Measurements from ENCODE around the gene GARNL3.

The GARNL3 gene

DNA sequence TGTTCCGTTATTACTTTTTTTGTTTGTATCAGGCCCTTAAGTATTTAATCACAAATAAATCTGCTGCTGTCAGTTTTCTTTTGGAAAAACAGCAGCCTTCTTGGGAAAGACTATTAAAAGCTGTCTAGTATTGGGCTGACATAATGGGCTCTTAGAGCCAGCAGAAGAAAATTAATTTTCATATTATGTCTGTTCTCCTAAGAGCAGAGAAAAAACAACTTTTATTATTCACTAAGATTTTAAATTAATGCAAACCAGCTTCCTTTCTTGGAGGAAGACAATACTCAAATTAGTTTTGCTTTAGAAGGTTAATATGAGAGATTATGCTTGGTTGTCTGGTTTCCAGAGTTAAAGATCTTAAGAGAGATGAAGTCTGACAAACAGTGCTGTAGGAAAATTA is 30.6 kb upstream of the GARNL3 start:
- DNase-seq: no peak

DNA sequence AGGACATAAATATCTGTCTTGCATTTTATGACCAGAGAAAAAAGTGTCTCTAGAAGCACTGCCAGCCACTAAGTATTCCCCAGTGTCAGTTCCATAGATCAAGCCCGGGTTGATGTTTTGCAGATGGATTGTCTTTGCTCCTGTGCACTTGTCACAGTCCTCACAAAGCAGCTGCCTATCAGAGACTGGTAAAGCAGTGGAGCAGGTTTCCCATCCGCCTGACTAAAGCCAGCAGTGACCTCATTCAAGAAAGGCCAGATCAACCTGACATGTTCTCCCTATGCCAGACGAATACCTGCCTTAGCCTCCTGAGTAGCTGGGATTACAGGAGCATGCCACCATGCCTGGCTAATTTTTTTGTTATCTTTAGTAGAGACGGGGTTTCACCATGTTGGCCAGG is 26.8 kb upstream of the GARNL3 start:
- no peak for DNase-seq

DNA sequence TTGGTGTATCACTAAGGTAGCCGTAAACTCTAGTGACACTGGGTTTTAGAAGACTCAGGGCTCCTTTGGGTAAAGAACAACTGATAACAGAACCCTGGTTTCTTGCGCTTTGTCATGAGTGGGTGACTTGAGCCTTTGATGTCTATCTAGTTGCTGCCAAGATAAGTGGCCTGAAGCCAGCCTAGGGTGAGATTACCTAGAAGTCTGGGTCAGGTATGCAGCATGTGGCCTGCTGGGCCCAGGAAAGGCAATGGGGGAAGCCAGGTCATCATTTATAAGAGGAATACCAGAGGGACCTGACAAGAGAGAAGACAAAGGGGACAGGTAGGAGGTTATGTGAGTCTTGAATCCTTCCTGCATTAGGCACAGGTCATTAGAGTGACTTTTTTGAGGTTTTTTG is 23.2 kb upstream of the GARNL3 start:
- no peak for DNase-seq

DNA sequence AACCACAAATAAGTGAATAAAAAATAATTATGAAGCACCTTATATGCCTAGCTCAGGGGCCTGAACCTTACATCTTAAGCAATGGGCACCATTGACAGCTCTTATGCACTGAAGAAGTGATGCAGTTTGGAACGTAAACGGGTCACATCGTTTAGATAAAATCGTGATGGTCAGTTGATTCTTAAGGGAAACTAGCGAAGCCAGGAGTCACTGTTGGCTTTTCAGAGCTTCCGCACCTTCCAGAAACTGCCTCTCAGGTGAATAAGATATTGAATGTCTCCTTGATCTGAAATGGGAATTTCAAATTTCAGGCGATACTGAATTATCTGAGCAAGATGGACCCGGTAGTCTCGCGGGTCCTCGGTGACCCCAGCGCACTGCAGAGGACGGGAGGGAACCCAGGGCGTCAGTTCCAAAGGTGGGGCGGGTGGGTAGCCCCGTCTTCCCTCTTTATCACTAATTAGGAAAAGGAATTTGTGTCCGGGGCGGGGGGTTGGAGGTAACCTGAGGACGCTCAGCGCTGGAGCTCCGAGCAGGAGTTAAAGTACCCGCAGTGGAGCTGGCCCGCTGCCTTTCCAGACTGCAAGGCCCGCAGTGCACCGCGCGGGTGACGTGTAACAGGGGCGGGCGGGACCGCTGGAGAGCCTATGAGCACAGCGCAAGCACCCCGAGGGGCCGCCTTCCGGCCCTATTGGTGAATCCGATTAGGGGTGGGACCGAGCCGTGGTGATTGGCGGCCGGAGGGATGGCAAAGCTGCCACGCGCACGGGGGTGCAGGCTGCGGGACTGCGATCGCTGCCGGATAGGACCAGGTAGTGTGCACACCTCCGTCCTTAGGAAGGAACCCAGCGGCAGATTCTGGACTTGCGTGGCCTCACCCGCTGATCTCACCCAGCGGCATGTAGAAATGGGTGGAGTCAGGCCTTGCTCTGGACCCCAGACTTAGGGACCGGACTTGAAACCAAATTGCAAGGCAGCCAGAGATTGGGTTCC is 19.7 kb upstream of the GARNL3 start:
- peak; percentile 97 for DNase-seq

DNA sequence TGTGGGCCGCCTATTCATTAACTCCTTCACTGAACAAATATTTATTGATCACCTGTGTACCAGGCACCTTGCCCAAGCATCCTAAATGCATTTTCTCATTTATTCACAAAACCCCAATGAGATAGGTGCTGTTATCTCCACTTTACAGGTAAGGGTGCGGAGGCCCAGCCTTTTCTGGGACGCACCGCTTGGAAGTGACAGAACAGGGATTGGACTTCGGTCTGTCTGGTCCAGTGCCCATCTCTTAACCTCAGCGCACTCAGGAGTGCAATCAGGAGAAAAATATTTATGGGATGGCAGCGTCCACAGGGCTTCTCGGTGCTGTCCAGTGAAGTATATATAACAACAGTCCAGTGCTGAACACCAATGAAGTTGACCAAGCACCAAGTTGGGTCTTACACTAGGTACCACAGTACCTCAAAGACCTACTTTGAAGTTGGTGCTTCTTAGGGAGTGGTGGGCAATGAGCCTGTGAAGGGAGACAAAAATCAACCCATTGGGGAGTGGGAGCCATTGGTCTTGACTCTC is 18.9 kb upstream of the GARNL3 start:
- no peak for DNase-seq

DNA sequence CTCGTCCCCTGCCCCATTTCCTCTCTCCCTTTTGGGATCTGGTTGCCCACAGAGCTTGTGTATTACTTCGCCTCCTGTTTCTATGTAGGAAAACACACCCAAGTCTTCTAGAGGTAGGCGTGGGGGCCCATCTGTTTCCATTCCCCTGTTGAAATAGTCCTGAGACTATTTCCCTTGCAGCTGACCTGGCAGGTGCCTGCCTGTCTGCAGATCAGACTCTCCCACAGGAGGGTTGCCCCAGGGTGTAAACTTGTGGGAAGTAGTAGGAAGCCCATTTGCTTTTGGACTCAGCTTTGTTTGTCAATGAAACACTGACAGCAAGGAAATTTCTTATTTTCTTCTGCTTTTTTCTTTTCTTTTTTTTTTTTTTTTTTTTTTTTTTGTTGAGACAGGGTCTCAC is 16.3 kb upstream of the GARNL3 start:
- no peak for DNase-seq

DNA sequence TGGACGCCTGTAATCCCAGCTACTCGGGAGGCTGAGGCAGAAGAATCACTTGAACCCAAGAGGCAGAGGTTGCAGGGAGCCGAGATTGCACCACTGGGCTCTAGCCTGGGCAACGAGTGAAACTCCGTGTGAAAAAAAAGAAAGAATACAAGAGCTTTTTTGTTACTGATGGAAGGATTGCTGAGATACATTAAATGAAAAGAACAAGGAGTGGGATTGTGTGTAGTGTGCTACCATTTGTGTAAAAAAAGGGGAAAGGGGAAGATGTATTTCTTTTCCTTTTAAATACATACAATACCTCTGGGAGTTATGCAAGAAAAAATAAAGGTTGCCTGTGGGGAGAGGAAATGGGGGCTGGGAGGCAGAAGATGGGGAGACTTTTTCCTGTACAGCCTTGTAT is 14.7 kb upstream of the GARNL3 start:
- no peak for DNase-seq

DNA sequence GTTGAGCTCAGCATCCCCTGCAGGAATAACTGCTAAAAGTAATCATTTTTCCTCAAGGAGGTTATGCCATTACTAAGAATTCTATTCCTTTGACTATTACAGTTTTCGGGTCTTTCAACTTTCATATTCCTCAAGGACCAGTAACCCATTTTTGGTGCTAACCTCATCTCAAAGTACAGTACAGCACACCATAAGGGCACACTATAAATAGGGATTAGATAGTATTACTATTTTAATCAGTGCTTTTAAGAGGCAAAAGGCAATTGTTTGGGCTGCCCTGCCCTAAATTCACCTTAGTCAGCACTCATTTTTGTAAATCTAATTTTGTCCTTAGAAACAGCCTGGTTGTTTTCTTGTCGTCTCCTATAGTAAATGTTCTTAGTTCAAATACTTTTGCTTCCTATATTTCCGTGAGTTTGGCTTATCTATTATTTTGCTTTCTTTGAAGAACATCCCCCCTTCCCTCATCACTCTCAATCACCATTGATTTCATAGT is 13.6 kb upstream of the GARNL3 start:
- no peak for DNase-seq

DNA sequence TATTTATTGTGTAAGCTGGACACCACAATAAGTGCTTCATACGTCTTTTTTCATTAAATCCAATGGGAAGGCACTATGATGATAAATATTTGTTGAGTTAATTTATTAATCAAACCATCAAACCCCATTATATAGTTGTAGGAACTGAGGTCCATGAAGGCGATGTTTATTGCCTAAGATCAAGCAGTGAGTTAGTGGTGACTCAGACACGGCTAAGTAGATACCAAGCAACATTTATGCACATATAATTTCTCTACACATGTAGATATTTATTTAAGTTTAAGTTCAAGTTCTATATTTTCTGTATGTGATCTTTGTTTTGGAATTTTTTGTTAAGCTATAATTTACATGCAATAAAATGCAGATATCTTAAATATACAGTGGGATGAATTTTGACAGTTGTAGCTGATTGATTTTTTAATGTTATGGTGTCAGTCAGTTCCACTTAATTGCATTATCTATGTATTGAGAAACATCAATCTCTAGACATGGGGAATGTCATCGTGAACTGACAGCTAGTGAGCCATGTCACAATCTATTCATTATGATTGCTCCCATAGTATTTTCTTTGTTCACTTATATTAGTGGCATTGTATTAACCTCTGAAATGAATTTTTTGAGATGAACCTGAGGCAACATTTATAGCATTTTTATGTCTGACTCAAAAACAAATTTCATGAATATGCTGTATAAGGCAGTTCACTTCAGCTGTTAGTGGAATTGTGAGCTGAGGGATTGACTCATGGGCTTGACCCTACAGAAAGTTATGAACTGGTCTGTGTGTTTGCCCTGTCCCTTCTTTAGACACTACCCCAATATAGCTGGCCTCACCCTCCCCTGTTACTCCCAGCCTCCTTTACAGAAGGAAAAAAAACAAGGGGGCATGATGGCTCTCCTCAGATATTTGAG is 11.9 kb upstream of the GARNL3 start:
- DNase-seq: no peak

DNA sequence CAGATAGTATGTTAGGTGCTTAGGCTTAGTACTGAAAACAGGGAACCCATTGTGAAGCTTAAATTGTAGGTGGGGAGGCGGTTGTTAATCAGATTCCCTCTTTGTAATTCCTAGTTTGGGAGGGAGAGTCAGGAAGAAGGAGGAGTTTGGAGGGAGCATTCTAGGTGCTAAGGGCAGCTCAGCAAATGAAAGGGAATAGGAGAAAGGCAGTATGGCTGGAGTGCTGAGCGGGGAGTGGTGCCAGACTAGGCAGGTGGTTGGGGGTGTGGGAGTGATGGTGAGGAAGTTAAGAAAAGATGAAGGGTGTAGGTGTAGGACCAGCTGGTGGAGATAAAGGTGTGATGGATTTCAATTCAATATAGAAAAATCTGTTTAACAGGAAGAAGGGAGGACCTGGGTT is 11.1 kb upstream of the GARNL3 start:
- no peak for DNase-seq

DNA sequence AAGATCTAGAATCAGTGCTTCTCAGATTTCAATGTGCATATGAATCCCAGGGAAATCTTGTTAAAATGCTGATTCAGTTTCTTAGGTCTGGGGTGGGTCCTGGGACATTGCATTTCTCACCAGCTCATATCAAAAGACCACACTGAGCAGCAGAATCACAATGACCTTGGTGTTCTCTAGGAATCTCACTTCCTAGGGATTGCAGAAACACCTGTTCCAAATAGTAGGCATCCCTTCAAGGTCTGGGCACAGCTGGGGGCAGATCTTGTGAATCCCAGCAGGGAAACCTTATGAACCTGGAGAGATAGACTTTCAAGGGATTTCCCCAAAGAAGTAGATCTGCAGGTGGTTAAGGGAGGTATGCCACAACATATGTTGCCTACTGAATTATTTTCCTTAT is 8.9 kb upstream of the GARNL3 start:
- no peak for DNase-seq

DNA sequence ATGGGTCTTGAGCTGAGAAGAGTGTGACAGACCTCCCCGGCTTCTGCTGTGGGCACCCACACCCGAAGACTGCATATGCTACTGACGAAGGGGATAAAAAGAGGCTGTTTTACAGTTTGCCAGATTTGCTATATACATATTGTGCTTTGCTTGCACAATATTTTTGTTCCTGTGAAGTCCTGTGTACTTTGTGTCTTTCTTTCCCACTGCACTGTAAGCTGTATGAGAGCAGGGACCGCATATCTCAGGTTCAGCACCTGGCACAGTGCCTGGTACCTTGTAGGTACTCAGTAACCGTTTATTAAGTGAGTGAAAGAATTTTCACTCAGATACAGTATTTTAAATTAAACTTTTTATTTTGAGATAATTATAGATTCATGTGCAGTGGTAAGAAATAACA is 8.2 kb upstream of the GARNL3 start:
- DNase-seq: no peak

DNA sequence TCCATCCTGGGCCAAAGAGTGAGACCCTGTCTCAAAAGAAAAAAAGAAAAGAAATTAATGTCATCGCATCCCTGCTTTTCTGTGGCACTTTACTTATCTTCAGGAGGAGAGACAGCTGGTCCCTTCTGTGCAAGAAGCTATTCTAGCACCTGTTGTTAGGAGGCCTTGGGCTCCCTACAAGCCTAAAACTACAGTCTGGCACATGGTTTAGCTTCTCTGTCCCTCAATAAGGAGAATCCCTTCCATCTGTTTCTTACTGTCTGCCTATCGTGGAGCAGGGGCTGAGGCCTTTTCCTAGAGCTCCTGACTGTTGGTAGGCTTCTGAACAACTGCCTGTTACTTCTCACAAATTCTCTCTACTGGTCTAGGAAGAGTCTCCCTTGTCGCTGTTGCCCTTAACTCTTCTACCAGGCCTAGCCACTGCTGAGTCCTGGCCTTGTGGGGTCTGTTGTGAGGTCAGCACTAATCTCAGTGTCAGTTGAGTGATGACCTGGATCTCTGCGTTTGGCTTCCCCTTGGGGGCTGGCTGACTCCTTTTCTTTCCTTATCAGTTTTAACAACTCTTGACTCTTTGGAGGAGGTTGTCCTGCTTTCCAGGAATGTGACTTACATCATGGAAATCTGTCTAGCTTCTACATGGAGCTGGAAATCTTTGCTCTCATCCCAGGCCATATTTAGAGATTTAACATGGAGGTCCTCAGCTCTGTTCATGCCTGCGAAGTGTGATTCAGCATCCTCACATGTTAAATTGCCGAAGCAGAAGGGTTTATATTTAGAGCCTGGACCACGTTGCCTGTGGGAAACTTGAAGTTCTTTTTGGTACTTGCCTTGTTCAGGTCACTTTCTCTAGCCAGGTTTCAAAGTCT is 5.7 kb upstream of the GARNL3 start:
- DNase-seq: no peak

DNA sequence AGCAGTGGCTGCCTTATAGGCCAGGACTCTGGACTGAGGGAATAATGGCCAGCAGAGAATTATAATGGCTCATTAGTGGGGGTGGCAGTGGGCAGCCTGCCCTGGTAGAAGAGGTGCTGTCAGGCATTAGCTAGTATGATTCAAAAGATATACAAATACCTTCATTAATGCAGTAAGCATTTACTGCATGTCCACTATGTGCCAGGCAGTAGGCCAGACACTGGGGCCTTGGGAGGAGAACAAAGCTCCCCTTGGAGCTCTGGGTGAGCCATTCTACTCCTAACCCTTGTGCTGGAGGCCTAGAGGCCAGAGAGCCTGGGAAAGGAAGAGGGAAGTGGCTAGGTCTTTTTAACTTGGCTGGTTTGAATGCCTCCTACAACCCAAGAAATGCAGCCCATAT is 2.0 kb upstream of the GARNL3 start:
- no peak for DNase-seq

DNA sequence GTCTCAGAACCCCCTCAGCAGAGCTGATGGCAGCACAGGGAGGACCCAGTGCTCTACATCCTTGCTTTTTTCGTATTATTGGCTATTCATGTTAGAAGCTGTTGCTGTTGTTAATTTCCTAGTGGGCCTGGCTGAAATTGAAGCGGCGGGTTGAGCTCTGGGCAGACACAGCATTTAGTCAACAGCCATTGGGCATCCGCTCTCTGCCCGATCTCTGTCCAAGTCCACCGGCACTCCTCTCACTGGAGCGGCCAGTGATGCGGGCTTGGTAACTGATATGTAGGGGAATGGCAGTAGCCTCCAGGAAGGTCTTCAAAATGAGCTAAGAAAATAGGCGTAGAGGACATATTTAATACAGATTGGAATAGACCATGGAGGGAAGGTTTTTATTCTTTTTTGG is 1.3 kb upstream of the GARNL3 start:
- DNase-seq: no peak

DNA sequence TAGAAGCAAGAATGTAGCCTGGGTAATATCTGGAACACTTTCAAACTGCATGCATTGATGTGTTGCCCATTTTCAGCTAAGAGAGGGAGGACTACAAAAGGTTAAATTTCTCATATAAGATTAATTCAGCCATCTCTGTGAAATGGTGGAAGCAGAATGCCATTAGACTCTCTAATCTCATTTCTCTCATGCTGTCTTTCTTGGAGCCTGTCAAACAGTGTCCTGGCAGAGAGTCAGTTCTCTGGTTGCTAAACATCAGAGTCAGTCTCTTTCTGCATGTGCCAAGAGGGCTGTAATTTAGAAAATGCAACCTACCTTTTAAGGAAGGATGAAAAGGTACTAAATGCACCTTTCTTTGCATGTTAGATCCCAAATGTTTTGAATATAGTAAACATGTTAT is 910 bp upstream of the GARNL3 start:
- no peak for DNase-seq

DNA sequence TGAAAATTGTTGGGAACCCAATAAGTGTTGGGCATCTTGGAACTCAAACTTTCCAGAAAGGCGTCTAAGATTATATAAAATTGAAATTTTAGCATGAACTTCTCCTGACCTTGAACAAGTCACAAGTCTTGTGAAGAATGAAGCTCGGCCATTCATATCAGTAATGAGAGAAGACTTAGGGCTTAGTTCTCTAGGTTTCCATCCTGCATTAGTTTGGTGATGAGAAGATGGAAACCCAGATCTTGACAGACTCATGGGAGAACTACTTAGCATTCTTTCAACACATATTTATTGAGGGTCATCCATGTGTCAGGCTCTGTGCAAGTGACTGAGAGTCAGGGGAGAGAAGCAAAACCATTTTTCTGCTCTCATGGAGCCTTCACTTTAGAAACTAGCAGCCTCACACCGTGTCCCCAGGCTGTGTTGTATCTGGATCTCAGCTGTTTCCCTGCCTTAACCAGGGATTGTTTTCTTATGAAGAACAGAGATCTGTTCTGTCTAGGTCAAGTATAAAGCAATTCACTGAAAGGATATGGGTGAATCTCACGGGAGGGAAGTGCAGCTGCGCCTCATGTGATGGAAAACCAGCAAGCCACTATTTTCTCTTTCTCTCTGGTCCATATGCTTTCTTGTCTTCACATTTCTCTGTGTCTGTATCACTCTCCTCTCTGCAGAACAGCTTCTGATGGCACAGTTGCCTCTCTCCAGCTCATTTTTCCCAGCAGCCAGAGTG is 3.4 kb downstream of the GARNL3 start:
- no peak for DNase-seq

DNA sequence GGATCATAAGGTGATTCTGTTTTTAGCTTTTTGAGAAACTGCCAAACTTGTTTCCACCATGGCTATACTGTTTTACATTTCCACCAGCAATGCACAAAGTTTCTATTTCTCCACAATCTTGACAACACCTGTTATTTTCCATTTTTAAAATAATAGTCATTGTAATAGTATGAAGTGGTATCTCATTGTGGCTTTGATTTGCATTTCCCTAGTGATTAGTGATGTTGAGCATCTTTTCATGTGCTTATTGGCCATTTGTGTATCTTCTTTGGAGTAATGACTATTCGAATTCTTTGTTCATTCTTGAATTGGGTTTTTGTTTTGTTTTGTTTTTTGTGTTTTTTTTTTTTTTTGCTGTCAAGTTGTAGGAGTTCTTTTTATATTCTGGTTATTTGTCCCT is 4.9 kb downstream of the GARNL3 start:
- no peak for DNase-seq

DNA sequence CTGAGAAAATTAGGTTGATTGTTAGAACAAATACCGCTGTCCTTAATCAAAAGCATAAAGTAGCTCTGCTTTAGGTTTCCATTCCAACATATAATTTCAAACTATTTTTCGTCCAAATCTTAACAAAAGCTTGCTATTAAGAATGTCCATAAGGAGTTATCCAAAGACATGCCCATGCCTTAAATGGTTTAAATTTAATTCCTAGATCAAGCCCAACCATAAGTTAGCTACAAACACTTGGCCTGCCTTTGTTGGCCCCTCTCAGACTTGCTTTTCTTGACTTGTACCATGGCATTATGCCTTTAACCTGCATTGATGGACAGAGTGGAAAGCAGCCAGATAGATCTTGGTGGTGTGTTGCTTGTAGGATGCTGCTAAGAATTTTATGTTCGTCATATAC is 8.8 kb downstream of the GARNL3 start:
- no peak for DNase-seq

DNA sequence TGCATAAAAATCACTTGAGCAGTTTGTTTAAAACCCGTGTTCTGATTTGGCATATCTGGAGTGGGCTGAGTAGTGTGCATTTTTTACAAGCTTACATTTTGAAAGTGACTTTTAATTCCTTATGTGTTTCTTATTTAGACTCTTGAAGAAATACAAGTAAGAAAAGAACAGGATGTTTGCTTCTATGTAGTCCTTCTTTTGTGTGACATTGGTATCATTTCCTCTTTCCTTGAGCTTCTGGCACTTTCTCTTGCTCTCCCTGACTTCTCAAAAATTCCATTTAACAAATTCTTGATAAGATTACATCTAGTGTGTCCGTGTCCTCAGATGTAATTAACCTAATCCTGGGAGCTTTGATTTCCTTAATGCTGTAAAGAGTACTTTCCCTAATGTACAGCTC is 12.5 kb downstream of the GARNL3 start:
- no peak for DNase-seq

DNA sequence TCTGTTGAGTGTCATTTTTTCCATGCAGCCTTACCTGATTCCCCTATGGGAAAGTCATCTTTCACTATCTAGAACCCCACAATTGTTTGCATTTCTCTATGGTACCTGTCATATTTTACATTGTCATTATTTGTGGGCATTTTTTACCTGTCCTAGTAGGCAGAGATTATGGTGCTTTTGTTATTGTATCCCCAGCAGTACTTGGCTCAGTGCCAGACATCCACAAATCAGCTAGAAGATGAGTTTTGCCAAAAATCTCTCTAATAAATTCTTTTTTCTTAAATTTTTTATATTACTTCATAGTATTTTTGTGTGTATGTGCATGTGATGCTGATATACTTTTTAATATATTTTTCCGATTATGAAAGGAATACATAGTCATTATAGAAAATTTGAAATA is 13.2 kb downstream of the GARNL3 start:
- no peak for DNase-seq

DNA sequence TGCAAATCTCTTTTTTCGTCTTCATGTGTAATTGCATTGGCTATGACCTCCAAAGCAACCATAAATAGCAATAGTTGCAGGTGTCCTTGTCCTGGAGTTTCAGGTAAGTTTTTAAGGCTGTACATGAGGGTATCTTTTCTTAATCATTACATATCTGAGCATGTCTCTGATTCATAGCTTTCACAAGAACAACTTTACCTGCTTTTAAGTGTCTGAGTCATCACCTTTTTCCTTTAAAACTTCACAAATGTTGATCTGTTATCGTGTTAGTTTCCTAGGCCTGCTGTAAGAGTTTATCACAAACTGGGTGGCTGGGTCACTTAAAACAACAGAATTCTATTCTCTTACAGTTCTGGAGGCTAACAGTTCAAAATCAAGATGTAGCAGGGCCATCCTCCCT is 13.8 kb downstream of the GARNL3 start:
- DNase-seq: no peak
